GM19452 (cell line): ENCODE measurements around the gene ADAT2.
A peak's percentile ranks its signal among the peaks of the same experiment; 100 is the strongest.

Source experiments
- ATAC-seq: cut with Tn5 transposase; IDR thresholded peaks from one replicate; pipeline ENCODE4 v1.9.1; 2021; ENCODE audit not compliant: unreplicated experiment

Gene ADAT2

GRCh38 chr6:143441680-143442545, 8.6 kb downstream of the ADAT2 start:
- ATAC-seq: no peak

- ATAC-seq: no peak
These were observed 9.5 kb downstream of the ADAT2 start for GRCh38 chr6:143441010-143441409.

DNA sequence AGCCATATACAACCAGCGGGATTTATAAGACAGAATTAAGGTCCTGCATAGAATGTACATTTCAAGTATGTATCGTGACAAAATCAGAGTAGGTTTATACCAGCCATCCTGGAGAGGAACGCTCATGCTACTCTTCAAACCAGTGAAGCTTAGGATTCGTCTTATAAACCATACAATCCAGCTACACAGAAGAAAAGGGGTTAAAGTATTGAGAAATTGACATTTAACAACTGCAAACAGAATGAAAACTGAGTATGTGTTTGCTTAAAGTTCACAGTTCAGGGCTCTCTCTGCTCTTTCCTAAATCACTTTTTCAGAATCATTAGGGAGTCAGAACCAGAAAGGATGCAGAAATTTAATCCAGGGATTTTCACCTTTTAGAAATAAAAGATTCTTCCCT, 17.9 kb downstream of the ADAT2 start:
- no peak for ATAC-seq

DNA sequence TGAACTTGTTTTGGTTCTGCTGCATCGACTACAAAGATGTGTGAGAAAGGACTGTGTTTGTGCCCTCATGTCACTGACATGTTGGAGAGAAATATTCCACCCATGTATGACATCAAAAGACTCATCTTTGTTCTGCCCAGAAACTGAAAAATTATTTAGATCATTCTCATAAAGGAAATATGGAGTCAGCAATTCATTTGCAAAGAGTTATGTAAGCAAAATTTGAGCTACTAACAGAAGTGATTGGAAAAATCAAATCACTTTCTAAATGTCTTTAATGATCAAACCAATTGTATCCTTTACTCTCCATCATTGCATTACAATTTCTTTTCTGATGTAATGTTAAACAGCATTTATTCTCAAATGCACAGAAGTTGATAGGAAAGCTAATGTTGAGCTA, 19.3 kb downstream of the ADAT2 start:
- no peak for ATAC-seq

DNA sequence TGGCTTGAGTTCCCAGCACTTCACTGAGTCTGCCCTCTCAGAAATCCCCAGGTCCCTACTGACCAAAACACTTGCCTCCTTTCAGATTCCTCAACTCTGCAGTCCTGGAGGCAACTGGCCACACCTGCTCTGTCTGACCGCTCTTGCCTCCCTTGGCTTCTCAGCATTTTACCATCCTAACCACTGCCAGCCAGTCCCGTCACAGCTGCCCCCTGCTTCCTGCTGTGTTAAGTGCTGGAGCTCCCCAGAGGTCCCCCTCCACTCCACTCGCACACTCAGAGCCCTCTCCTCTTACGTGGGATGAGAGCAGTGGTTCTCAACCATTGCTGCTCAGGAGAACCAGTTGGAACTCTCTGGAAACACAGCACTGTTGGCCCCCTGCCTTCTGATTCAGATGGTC, 20.5 kb downstream of the ADAT2 start:
- ATAC-seq: no peak

GRCh38 chr6:143427109-143427817, 23.2 kb downstream of the ADAT2 start:
- ATAC-seq: peak; percentile 99

DNA sequence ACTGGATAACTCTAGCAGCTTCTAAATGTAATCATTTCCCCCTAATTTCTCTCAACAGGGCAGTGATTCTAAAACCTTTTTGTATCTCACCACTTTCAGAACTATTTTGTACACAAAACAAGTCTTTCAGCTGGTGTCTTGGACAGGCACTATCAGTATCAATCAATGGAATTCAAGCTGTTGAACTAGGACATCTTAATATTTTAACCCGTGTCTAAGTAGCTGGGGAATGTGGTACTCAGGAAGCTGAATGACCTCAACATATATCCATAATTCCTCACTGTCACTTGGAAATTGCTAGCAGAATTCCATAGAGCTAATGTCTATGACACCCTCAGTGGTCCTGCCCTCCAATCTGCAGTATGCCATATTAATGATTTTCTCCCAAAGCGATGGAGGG, 24.5 kb downstream of the ADAT2 start:
- no peak for ATAC-seq

- ATAC-seq: no peak
These were observed 31.0 kb downstream of the ADAT2 start for GRCh38 chr6:143419526-143419925.

- no peak for ATAC-seq
These were observed 35.7 kb downstream of the ADAT2 start for GRCh38 chr6:143414769-143415168.

GRCh38 chr6:143410859-143411270, 39.6 kb downstream of the ADAT2 start:
- no peak for ATAC-seq

DNA sequence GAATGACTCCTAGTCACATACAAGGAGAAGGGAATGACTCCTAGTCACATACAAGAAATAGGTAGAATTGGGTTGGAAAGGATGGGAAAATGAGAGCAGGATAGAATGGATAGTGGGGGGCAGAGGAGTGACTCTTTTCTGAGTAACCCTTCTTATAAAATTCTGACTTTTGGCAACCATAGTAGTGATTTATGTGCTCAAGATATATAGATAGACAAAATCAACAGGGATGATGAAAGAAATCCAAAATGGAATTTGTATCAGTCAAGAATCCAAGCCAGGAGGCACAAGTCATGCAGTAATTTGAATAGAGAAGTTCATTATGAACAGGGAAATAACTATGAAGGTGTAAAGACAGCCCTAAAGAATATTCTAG, 41.7 kb downstream of the ADAT2 start:
- no peak for ATAC-seq

- ATAC-seq: no peak
These were observed 42.2 kb downstream of the ADAT2 start for GRCh38 chr6:143408151-143408786.

DNA sequence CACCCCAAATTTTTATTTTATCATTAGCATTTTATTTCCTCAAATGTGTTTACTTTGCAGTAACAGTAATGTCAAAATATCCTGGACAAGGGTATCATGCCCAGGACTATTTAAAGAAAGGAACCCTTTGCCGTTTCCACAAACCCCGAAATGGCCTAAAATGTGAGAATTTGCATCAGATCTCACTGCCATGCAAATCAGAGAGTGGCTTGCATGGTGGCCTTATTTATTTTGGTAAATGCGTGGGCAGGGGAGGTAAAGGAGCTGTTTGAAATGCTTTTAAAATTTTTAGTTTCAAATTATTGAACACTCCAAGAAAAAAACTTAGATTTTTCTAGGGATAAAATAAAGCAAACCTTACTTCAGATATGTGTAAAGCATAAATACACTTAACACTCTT, 43.8 kb downstream of the ADAT2 start:
- ATAC-seq: no peak

- no peak for ATAC-seq
These were observed 44.9 kb downstream of the ADAT2 start for GRCh38 chr6:143405373-143406154.

- ATAC-seq: no peak
These were observed 47.7 kb downstream of the ADAT2 start for GRCh38 chr6:143402721-143403336.

DNA sequence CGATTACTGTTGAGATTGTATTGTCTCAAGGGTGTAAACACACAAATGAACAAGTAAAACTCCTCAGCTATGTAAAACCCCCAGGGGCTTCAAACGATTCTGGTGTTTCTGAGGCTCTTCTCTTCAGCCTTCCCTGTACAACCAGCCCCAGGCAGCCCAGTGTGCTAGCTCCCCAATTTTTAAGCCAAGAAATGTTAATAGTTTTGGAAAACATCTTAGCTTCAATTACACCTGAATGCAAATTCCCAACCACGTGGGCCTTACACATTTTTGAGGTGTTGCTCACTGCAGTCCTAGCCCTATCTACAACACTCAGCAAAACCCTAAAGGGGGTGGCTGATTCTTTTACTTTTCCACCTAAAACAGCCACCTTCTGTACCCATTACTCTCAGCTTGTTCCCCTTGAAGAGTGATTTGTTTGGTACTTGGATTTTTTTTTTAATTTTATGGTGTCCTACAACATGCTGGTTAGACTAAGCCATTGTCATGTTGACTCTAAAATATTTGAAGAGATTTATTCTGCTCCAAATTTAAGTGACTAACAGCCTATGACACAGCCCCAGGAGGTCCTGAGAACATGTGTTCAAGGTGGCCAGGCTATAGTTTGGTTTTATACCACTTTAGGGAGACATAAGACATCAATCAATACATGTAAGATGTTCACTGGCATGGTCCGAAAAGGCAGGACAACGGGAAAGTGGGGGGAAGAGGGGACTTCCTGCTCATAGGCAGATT, 48.7 kb downstream of the ADAT2 start:
- no peak for ATAC-seq

- no peak for ATAC-seq
These were observed 49.4 kb downstream of the ADAT2 start for GRCh38 chr6:143401068-143401446.

- ATAC-seq: no peak
These were observed 50.0 kb downstream of the ADAT2 start for GRCh38 chr6:143400258-143401067.

- no peak for ATAC-seq
These were observed 50.7 kb downstream of the ADAT2 start for GRCh38 chr6:143399775-143400174.
